GM12865 (cell line): ENCODE results near the gene MKNK1.

Source experiments
- DNase-seq: peaks from one replicate; pipeline ENCODE4 v3.0.0; 2010; ENCODE audit warnings: low read depth
- H3K4me3 ChIP-seq: 2 replicates; pipeline ENCODE4 v1.5.1; 2011; ENCODE audit warnings: mild to moderate bottlenecking, low read depth, low read length, control low read depth
- TF ChIP-seq, protein P1 (sequence below): IDR thresholded peaks from 2 replicates; pipeline ENCODE4 v1.5.1; 2011; ENCODE audit warnings: low read length, control low read depth, low read depth, inconsistent platforms; ENCODE audit not compliant: insufficient read depth; ENCODE audit errors: missing control alignments

Gene MKNK1

DNA sequence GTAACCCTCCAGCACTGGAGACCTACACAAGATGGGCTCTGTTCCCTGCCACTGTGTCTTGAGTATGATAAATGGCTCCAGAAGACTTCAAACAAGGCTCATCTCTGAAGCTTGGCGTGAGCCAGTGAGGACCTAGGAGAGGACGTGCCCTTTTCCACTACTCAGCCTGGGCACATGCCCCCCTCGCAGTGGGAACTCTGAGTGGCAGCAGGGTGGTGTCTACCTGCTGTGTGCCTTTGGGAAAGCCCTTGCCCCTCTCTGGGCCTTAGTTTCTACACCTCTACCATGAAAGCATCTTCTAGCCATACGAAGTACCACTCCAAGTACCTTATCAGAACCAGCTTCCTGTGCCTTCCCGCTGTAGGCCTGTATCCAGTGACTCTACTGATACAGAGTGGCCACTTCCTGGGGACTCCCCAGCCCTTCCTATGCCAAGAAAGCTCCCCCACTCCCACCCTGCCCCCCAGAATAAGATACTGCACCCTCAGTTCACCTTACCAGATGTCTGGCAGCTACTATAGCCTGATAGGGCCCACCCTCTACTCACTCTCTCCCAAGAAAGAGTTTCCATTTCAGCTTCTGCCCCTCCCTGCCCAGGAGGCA, 15.7 kb upstream of the MKNK1 start:
- TF ChIP-seq, protein P1, sequence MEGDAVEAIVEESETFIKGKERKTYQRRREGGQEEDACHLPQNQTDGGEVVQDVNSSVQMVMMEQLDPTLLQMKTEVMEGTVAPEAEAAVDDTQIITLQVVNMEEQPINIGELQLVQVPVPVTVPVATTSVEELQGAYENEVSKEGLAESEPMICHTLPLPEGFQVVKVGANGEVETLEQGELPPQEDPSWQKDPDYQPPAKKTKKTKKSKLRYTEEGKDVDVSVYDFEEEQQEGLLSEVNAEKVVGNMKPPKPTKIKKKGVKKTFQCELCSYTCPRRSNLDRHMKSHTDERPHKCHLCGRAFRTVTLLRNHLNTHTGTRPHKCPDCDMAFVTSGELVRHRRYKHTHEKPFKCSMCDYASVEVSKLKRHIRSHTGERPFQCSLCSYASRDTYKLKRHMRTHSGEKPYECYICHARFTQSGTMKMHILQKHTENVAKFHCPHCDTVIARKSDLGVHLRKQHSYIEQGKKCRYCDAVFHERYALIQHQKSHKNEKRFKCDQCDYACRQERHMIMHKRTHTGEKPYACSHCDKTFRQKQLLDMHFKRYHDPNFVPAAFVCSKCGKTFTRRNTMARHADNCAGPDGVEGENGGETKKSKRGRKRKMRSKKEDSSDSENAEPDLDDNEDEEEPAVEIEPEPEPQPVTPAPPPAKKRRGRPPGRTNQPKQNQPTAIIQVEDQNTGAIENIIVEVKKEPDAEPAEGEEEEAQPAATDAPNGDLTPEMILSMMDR, result no peak
- H3K4me3 ChIP-seq, result no peak overlapping the region
- DNase-seq, result no peak

DNA sequence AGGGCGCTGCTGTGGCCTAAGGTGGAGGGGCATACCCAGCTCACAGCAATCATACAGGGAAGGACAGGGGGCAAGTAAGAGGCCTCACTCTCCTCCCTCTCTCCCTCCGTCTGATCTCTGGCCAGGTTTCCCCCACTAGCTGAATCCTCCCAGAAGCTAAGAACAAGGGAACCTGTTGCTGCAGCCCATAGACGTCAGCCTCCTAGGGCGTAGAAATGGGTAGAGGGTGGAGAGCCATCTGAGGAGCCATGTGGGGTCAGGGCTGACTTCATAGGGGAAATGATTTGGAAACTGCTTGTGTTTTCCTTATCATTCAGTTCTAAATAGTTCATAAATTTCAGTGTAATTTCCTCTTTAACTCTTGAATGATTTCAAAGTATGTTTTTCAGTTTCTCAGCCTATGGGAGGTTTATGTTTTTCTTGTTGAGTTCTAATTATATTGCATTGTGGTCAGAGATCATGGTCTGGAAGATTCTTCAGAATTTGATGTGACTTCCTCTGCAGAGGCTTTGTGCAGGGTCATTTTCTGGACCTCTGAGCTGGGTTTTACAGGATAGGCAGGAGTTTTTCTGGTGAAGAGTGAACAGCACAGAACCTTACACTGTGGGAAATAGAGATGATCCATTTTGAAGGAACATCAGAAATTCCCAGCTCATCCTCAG, 14.8 kb upstream of the MKNK1 start:
- DNase-seq, result no peak
- no peak overlapping the region for H3K4me3 ChIP-seq
- TF ChIP-seq, protein P1, result no peak

DNA sequence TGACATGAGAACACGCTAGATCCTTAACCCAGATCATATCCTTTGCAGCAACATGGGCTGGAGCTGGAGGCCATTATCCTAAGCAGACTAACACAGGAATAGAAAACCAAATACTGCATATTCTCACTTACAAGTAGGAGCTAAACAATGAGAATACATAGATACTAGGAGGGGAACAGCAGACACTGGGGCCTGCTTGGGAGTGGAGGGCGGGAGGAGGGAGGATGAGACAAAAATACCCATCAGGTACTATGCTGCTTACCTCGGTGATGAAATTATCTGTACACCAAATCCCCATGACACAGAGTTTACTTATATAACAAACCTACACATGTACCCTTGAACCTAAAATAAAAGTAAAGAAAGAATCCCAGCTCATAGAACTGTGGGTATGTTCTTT, 13.8 kb upstream of the MKNK1 start:
- TF ChIP-seq, protein P1, result no peak
- no peak for DNase-seq

DNA sequence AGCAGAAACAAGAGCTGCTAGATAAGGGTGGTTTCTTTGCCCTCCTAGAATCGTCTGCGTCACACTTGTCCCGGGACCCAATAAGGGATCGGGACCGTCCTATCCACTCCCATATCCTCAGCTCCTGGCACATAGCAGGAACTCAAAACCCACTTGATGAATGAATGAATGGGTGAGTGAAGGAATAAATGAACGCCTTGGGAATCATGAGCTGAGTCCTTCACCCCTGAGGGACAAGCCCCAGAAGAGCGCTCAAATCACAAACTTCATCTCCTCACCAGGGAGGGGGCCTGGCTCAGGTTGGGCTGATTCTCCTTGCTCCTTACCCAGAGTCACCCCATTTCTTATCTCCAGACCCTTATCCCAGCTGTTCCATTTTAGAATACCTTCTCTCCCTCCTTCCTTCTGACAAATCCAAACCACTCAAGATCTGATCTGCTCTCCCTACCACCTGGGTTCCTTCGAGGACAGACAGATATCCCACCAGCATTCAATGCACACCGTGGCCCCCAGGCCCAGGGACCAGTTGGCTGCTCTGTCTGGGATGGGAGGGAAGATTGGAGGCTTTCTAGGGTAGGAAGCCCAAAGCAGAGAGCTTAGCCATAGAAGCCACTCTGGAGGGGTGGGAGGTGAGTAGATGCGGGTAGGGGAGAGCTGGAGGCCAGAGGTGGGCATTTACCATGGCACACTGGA, 13.2 kb upstream of the MKNK1 start:
- TF ChIP-seq, protein P1, result no peak
- no peak for DNase-seq

More for the DNA sequence above, 13.8 kb upstream of the MKNK1 start:
- H3K4me3 ChIP-seq, result no peak overlapping the region

DNA sequence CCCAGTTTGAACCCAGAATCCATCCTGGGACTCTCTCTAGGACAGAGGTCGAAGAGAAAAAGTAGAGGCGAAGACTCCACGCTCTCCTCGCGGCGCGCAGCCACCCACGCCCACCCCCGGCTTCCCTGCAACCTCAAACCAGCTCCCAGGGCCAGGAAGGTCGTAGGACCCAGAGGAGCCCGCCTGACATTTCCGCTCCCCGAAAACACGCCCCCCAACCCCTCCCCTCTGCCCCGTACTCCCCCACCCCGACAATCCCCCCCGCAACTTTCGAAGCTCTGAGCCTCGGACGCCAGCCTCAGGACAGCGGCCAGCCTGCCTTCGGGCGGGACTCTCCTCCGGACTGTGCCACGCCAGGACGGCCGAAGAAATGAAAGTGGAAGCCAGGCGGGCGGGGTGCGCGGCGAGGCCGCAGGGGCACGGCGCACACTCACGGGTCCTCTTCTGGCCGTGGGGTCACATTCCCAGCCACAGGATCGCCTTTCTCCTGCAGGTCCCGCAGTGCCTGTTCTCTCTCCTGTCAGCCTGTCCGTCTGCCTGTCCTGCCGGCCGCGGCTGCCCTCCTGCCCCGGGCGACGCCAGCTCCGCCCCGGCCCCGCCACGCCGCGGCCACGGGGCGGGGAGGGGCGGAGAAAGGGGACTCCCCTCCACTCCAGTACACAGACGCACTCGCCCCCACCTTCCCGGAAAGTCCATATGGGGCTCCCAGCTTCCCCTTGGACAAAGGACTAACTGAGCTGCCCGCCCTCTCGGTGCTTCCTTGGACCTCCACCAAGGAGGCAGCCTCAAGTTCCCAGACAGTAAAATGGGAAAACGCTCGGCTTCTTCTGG, 12.4 kb upstream of the MKNK1 start, which contains the start of gene MOB3C:
TSS of gene MOB3C (minus strand) at position 535 of the 831 bp plus-strand sequence. CDS start 3,490 bp downstream, outside the sequence.
- peak; percentile 70 for DNase-seq
- TF ChIP-seq, protein P1, result no peak

More for the DNA sequence above, 13.2 kb upstream of the MKNK1 start:
- H3K4me3 ChIP-seq, result peak overlapping the region; percentile 90

DNA sequence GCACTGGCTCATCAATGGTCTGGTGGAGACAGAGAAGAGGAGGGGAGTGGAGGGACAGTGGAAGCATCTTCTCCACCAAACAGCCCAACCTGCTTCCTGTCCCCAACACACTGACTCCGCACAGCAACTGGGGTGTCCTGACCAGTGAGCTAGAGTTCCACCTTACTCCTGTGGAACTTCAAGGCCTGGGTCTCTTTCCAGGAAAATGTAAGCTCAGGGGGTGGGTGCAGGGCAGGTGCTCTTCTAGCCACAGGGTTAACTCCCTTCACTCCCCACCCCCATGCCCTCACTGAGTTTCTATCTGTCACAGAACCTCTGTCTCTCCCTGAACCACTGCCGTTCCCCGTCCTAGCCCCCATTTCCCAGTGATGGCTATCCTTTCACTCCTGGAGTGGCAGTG, 11.7 kb upstream of the MKNK1 start:
- H3K4me3 ChIP-seq, result peak overlapping the region; percentile 90
- TF ChIP-seq, protein P1, result no peak
- peak; percentile 58 for DNase-seq

More for the DNA sequence above, 12.4 kb upstream of the MKNK1 start, which contains the start of gene MOB3C:
- H3K4me3 ChIP-seq, result peak within 1 kb of the TSS; percentile 90
